GM18526 (cell line): Measurements from ENCODE around the gene TLE4.

Experiments used
- POLR2A ChIP-seq: IDR thresholded peaks from 3 replicates; pipeline ENCODE4 v1.6.1; 2011; ENCODE audit not compliant: insufficient read length; ENCODE audit errors: extremely low read depth

TLE4 gene

DNA sequence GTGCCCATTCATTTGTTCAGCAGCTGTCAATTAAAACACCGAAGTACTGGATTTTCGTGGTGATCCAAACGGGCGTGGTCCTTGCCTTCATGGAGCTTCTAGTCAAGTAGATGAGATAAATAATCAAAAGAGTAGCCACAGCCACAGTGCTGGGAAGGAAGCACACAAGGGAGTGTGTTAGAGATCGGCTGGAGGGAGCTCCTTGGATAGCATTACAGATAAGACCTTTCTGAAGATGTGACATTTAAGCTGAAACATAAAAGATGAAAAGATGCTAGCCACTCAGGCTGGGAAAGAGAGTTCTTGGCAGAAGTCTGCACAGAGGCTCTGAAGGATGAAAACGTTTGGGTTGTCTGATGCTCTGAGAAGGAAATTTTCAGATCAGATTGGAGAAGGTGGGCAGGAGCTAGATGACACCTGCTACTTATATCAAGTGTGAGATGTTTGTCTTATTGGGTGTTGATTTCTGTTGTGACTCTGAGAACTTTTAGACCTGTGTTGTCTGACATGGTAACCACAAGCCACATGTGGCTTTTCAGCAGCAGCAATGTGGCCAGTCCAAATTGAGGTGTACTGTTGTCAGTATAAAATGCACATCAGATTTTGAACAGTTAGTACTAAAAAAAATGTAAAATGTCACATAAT, 123.9 kb downstream of the TLE4 start:
- no peak for TF ChIP-seq POLR2A

DNA sequence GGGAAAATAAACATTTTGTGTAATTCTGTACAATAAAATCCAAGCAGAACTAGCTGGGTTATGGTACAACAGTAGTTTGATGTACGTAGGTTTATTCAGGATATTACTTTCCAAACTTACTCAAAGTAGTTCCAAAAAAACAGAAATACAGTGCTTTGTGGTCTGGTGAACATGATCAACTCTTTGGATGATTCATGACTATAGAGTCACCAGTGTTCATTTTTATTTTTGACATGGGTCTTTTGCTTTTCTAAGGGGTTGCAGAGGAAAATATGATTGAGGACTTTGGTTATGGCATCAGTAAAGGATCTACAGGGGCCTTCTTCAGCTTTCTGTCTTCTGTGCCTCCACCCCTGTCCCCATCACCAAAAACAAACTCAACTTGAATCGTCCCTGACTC, 127.2 kb downstream of the TLE4 start:
- TF ChIP-seq POLR2A = no peak

DNA sequence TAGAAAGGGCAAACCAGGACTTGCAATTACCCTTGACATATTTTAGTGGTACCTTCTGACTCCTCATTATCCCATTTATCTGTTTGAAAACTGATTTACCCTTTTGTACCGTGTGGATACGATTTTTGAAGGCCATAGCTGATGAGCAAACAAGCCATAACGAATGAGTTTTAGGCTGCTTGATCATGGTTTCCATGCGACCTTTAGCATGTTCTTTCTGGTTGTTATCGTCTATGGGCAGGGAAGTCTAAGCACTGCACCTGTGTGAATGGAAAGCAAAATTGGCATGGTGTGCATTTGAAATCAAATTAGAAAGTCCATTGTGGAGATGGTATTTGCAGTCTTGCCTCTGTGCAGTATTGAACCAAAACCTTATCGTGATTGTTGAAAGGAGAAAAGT, 127.7 kb downstream of the TLE4 start:
- no peak for TF ChIP-seq POLR2A

DNA sequence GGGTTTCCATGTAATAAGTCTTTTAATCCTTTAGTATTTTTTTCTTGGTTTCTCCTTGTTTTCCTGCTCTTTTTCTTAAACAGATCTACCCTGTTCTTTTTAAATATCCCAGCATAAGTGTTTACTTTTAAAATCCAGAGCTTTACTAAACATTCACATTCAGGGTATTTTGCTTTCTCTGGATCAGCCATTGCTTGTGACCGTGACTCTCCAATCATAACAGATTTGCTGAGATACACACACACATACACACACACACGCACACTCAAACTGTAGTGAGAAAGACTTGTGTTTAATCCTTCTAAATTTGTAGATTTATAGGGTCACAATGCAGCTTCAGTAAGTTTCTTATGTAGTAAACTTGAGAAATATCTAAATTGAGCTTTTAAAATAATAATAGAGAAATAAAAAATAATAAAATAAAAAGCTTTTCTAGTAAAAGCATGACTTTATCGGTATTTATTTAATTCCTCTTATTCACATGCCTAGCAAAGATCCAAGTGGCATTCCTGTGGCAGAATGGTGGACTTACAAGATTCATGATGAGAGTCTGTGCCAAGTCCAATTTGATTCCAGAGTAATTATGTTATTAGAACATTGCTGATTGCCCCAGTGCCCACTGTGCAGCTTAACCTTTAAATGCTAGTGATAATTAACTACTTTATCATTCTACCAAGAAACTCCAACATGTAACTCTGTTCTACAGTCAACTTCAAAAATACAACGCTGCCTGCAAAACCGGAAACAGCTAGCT, 129.0 kb downstream of the TLE4 start:
- no peak for TF ChIP-seq POLR2A

DNA sequence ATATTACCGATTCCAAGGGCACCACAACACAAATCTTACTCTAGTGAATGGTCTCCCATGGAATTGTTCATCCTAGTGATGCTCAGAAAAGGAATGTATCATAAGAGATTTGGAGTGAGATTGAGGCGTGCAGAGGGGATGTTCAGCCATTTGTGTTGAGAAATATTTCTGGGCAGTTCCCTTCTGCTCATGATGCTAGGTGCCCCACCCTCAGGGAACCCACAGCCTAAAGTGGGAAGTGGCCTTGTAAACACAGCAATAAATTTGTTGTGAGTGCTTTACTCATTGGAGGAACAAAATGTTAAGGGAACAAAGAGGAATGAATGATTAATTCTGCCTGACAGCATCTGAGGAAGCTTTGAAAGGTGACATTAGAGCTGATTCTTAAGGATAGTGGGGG, 129.9 kb downstream of the TLE4 start:
- no peak for TF ChIP-seq POLR2A

DNA sequence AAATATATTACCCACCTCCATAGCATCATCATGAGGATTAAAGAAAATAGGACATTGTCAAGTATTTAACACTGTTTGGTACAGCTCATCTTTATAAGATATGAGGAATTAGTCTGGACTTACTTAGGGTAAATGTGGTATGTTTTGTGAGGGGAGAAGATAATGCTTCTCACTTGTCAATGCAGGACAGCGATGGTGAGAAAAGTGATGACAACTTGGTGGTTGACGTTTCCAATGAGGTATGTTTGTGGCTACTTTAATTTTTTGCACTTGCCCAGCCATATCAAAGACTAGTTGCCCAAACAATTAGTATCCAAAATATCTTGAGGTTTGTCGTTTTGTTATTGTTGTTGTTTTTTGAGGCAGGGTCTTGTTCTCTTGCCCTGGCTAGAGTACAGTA, 133.9 kb downstream of the TLE4 start:
- TF ChIP-seq POLR2A = no peak

DNA sequence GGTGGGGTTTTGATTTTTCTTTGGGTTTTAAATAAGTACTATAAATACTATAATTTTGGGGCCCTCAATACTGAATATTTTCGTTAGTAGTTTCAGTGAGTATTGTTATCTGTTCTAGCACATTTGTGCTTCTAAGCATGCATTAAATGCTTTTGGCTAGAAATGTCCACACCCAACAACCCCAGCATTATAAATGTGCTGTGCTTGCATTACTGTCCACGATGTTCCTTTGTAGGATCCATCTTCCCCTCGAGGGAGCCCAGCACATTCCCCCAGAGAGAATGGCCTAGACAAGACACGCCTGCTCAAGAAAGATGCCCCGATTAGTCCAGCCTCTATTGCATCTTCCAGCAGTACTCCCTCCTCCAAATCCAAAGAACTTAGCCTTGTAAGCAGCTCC, 134.7 kb downstream of the TLE4 start:
- no peak for TF ChIP-seq POLR2A

DNA sequence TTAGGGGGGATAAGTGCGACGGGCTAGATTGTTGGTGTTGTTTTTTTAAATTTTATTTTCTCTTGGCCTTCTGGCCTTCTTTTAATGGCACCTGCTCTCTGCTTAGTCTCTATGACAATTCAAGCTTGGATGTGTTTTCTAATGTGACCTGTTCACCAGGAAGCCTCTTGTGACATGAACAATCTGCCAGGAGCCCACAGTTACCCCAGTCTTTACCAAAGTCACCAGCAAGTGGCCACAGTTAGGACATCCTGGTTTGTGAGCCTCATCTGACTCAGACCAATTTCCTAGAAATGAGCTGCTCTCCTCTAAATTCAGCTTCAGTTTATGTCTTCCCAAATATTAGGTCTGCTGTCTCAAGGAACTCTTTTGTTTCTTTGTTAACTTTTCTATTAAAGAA, 135.8 kb downstream of the TLE4 start:
- no peak for TF ChIP-seq POLR2A

DNA sequence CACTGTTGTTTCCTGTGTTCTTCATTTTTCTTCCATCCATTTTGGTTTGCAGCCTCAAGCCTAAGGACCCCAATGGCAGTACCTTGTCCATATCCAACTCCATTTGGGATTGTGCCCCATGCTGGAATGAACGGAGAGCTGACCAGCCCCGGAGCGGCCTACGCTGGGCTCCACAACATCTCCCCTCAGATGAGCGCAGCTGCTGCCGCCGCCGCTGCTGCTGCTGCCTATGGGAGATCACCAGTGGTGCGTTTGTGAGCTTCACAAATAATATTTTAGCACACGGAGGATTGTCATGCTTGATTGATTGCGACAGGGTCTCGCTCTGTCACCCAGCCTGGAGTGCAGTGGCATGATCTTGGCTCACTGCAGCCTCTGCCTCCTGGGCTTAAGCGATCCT, 136.8 kb downstream of the TLE4 start:
- TF ChIP-seq POLR2A = no peak

DNA sequence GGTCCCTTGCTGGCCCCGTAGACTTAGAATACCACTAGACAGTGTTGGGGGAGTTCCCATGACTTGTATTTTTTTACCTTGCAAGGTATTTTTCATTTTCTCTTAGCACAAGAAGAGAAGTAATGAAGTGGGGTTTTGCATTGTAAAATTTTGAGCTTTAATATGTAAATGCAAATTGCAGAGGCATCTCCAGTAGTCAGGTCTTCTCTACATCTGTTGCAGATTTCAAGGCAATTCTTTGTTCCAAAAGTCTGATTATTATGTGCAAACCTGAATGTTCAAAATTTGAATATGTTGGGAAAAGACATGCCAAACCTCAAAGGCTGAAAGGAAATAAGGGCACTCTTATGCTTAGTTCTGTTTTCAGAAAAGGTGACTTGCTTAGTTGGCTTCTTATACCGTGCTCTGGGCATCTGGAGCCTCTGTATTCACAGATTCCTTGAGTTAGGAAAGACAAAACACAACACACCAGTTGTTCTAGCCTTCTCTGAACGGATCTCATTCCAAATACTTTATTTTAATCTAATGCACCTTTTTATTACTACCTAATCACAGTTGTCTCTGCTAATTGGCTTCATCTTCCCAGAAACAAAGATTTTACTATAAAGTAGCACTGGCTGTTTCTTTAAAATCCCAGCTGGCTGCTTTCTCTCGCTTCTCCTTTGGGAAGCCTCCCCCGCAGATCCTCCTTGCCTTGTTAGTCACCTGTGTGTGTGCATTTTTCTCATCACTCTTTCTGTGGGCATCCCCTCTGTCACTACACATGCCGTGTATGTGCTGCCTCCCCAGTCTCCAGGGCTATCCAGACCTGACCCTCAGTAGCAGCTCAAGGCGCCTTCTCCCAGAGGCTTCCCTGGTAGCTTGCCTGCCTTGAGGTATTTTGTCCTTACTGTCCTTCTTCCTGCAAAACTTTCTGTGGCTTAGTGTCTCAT, 138.2 kb downstream of the TLE4 start:
- no peak for TF ChIP-seq POLR2A

DNA sequence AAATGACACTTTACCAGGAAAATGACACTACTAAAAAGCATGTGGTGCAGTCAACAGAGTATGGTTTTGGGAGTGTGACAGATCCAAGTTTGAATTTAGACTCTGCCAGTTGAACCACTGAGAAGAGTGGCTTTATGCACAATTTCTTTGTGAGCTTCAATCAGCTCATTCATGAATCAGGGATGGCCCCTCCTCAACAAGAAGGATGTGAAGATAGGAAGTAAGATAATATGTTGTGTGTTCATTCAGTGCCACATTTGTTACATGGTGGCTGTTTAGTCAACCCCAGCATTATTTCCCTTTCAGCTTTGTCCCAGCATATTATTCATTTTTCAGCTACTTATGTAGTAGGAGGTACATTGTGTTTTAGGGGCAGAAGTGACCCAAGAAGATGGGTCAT, 140.1 kb downstream of the TLE4 start:
- TF ChIP-seq POLR2A = no peak

DNA sequence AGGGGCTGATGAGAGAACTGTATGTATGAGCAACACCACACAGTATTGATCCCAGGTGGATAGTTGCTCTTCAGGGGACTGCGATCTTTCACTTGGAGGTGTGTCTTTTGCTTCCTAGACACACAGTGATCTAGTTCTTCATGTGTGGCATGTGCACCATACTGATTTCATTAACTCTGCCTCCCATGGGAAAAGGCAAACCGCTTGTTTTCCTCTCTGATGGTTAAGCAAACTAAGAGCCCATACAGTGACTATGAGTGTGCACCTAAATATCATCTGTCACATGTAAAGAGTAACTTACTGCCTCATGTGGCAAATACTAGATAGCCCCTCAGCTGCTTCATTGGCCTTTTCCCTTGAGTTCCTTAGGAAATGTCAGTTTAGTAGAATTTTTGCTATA, 147.3 kb downstream of the TLE4 start:
- no peak for TF ChIP-seq POLR2A

DNA sequence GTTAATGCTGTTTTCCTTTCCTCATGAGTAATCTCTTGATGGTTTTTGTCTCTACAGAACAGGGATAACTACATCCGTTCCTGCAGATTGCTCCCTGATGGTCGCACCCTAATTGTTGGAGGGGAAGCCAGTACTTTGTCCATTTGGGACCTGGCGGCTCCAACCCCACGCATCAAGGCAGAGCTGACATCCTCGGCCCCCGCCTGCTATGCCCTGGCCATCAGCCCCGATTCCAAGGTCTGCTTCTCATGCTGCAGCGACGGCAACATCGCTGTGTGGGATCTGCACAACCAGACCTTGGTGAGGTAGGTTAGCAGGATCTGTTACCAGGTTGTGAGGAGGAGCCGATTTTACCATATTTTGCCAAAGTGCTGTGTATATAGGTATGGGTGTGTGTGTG, 148.2 kb downstream of the TLE4 start:
- no peak for TF ChIP-seq POLR2A

DNA sequence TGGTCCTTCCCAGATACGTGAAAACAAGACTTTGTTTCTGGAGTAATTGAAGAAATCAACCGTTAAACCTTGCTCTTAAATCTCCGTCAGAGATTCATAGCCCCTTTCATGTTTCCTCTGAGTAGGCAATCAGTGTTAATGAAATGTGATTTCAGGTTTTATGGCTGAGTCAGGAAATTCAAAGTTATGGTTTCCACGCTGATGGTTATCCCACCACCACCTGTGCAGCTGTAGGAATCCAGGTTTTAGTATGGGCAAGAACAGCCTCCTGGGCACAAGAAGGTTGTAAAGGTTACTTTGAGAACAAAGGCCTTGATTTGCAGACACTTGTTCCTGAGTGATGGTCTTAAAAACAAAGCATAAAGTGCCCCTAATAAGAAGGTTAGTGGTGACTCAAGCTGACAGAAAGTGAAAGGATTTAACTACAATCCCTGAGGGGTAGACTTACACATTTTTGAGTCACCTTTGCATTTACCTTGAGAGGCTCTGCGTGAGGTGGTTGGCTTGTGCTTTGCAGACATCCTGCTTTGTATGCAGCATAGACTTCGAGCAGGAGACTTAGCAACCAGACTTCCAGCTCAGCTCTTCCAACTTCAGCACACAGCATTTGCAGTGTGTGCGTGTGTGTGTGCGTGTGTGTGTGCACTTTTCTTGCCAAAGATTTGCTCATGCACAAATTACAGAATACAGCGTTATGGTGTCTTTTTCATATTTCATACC, 159.6 kb downstream of the TLE4 start:
- no peak for TF ChIP-seq POLR2A
